OCI-LY3 (cell line): ENCODE results near the gene CDH8.

ENCODE experiments used
- EZH2phosphoT487 ChIP-seq: fragments of 200-600 bp; shearing (Covaris generic); IDR thresholded peaks from 2 replicates; pipeline ENCODE4 v1.6.1; 2018; ENCODE audit warnings: antibody characterized with exemption, mixed run types, low read depth
- TF ChIP-seq, protein P1 (sequence below): fragments of 200-600, 300-600 bp; sonication (generic); IDR thresholded peaks from 2 replicates; pipeline ENCODE4 v1.5.1; 2014; ENCODE audit warnings: antibody characterized with exemption, low read length, low read depth

DNA sequence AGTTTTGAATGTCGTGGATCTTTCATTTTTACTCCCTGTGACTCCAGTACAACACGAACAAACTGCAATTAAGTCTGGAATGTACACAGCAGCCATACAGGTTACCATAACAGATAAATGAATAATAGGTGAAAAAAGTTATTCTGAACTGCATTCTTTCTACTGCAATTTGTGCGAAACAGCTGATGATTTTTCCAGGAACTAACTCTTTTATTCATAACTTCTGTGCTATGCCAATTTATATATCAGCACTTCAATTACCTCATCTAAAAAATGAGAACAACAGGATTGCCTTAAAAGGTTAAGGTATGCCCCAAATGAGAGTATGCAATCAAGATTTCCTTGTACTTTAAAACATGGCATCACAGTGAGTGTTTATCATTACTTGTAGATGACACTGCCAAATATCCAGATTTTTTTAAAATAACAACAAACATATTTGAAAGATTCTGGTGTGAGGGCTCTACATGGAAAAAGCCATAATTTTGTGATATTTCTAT is 238.9 kb downstream of the CDH8 start:
- TF ChIP-seq, protein P1, sequence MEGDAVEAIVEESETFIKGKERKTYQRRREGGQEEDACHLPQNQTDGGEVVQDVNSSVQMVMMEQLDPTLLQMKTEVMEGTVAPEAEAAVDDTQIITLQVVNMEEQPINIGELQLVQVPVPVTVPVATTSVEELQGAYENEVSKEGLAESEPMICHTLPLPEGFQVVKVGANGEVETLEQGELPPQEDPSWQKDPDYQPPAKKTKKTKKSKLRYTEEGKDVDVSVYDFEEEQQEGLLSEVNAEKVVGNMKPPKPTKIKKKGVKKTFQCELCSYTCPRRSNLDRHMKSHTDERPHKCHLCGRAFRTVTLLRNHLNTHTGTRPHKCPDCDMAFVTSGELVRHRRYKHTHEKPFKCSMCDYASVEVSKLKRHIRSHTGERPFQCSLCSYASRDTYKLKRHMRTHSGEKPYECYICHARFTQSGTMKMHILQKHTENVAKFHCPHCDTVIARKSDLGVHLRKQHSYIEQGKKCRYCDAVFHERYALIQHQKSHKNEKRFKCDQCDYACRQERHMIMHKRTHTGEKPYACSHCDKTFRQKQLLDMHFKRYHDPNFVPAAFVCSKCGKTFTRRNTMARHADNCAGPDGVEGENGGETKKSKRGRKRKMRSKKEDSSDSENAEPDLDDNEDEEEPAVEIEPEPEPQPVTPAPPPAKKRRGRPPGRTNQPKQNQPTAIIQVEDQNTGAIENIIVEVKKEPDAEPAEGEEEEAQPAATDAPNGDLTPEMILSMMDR: no peak
- TF ChIP-seq EZH2phosphoT487: no peak
